Spleen (tissue), 11 donors: ENCODE data around the gene BANK1. TPM values are rescaled to one million over a fixed set of nuclear protein-coding genes. Genes with fewer than 3 reads are reported as not detected.

Source experiments
- DNase-seq: peaks from one replicate; pipeline ENCODE4 v3.0.0-alpha.2; 2020
- H3K27ac ChIP-seq, 8 donors: fragments of 200-600 bp; sonication (generic) in 7 of 8; 1 replicate in 4 of 8; 2 replicates in 4 of 8; pipeline versions ENCODE4 v1.5.0 to v1.8.0; 2016 to 2021; ENCODE audit warnings: inconsistent platforms in 4 of 8, mild to moderate bottlenecking in 4 of 8, moderate library complexity in 1 of 8
- H3K27me3 ChIP-seq, 7 donors: fragments of 200-600 bp; sonication (generic) in 6 of 7; replicated peaks in 1 of 7; 1 replicate in 4 of 7; 2 replicates in 3 of 7; pipeline versions ENCODE4 v1.5.0 to v1.8.0; 2016 to 2021; ENCODE audit warnings: inconsistent platforms in 3 of 7, mild to moderate bottlenecking in 1 of 7
- H3K36me3 ChIP-seq, 6 donors: fragments of 200-600 bp; sonication (generic) in 5 of 6; 1 replicate in 4 of 6; 2 replicates in 2 of 6; pipeline versions ENCODE4 v1.5.0 to v1.8.0; 2016 to 2021; ENCODE audit warnings: inconsistent platforms in 2 of 6
- H3K4me1 ChIP-seq, 6 donors: fragments of 200-600 bp; sonication (generic) in 5 of 6; 1 replicate in 3 of 6; 2 replicates in 3 of 6; pipeline versions ENCODE4 v1.5.0 to v1.8.0; 2016 to 2021; ENCODE audit warnings: inconsistent platforms in 3 of 6
- H3K4me3 ChIP-seq, 8 donors: fragments of 200-600 bp; sonication (generic) in 7 of 8; 1 replicate in 4 of 8; 2 replicates in 4 of 8; pipeline versions ENCODE4 v1.5.0 to v1.8.0; 2016 to 2021; ENCODE audit warnings: inconsistent platforms in 4 of 8, mild to moderate bottlenecking in 4 of 8, moderate library complexity in 2 of 8
- H3K9me3 ChIP-seq, 8 donors: fragments of 200-600 bp; sonication (generic) in 7 of 8; 1 replicate in 4 of 8; 2 replicates in 4 of 8; pipeline versions ENCODE4 v1.5.0 to v1.8.0; 2016 to 2021; ENCODE audit warnings: inconsistent platforms in 4 of 8
- CTCF ChIP-seq, 11 experiments: fragments of 200-600 bp in 7 of 11; fragments of 450-650 bp in 4 of 11; sonication (generic) in 4 of 11; IDR thresholded peaks in 8 of 11; conservative IDR thresholded peaks in 3 of 11; 1 replicate in 7 of 11; 2 replicates in 4 of 11; pipeline versions ENCODE4 v1.4.0 to v1.8.0; 2016 to 2021; ENCODE audit warnings: antibody characterized with exemption in 11 of 11, inconsistent platforms in 4 of 11, mild to moderate bottlenecking in 1 of 11
- POLR2A ChIP-seq, 3 donors: fragments of 450-650 bp; IDR thresholded peaks; one replicate each; pipeline ENCODE4 v1.5.1; 2017; ENCODE audit warnings: antibody characterized with exemption in 3 of 3, mild to moderate bottlenecking in 1 of 3
- POLR2AphosphoS5 ChIP-seq, 3 donors: sonication (generic); formaldehyde crosslinking; IDR thresholded peaks; one replicate each; pipeline ENCODE4 v1.5.1; 2017; ENCODE audit warnings: antibody characterized with exemption in 3 of 3
- WGBS, 5 donors: extraction: QIAGEN DNeasy Blood & Tissue Kit in 3 of 5; methylation state at CpG; one replicate each; pipeline versions ENCODE4 v1.1.5 to v1.1.7; 2013 to 2018; 5-methylcytosine and 5-hydroxymethylcytosine counted together
- intact Hi-C: fragments of 100-400 bp; cut with DNase I; formaldehyde crosslinking; loops from one replicate; pipeline ENCODE4 v1.15.0; 2023; ENCODE audit warnings: low total_unique reads
- polyA plus RNA-seq, 3 donors: library from polyadenylated mRNA; stranded (reverse); fragments of 200-250 nt; gene quantifications; one replicate each; pipeline ENCODE4 v1.2.1, GENCODE V29; 2013
- total RNA-seq, 7 donors: library from RNA; depleted of rRNA in 3 of 7; stranded (reverse); fragments of >200 nt in 3 of 7; fragmentation: NEBNext Ultra II Directional in 4 of 7; extraction: Animal tissue kit (Norgen Biotek cat#: 25700) in 4 of 7; gene quantifications; one replicate each; pipeline versions ENCODE4 v1.1.0 to v1.2.1, GENCODE V29; 2016 to 2021
- donor health status: healthy with polysubstance abuse.
- donor health status: DM: no; HTN: no; CAD: no; lungs with moderate emphysema.
- donor health status: DM: no; HTN: no; CAD: no.
- donor health status: Bipolar disorder and iron deficiency.
- donor health status: healthy.
- donor health status: DM: no; HTN: no; CAD: no.
- donor health status: DM: yes; HTN: yes; CAD: no.

Gene BANK1
- total and polyA plus RNA-seq, 10 donors = 105 to 208 (median 139) TPM

- intact Hi-C loops = no loop called here
- 73 to 82% (median 76%) methylated on average over 2 of the region's 2 CpGs for WGBS, 5 donors
- H3K36me3 ChIP-seq = peaks cover 0 to 52% (median 0%) of the 10 kb centered on the region in 6 donors
- DNase-seq = no peak
- no peaks in the 10 kb centered on the region for H3K27me3 ChIP-seq
- no peak overlapping the region for H3K4me3 ChIP-seq
- no peaks in the 10 kb centered on the region for H3K4me1 ChIP-seq
- peaks cover 0 to 13% (median 3%) of the 10 kb centered on the region in 8 donors for H3K9me3 ChIP-seq
- TF ChIP-seq POLR2AphosphoS5 (IDR thresholded peaks at IDR 0.05) = no peak
- no peak overlapping the region for H3K27ac ChIP-seq
These were observed 148.3 kb downstream of the BANK1 start for GRCh38 chr4:101938836-101939235.

- no peak for TF ChIP-seq POLR2A (IDR thresholded peaks at IDR 0.05)
- no peak for TF ChIP-seq CTCF (IDR thresholded peaks at IDR 0.05 in 8 of 11, conservative IDR thresholded peaks at IDR 0.05 in 3 of 11)
- no peak for TF ChIP-seq POLR2AphosphoS5 (IDR thresholded peaks at IDR 0.05)
- Histone ChIP-seq H3K4me3 (no peak overlapping the region), H3K9me3 (peaks cover 0 to 9% (median 3%) of the 10 kb centered on the region in 8 donors), H3K36me3 (peaks cover 0 to 28% (median 0%) of the 10 kb centered on the region in 6 donors), H3K27me3 (no peaks in the 10 kb centered on the region), H3K4me1 (no peaks in the 10 kb centered on the region), H3K27ac (no peak overlapping the region)
- DNase-seq = no peak
- intact Hi-C loops = no loop called here
- 57 to 92% (median 81%) methylated on average over 1 of the region's 1 CpG for WGBS, 5 donors
These were observed 151.4 kb downstream of the BANK1 start for GRCh38 chr4:101941816-101942358.

GRCh38 chr4:101942891-101943290 lies 152.4 kb downstream of the BANK1 start:
- H3K4me3 ChIP-seq = no peak overlapping the region
- intact Hi-C loops = no loop called here
- no peaks in the 10 kb centered on the region for H3K9me3 ChIP-seq
- no peaks in the 10 kb centered on the region for H3K27me3 ChIP-seq
- no peak overlapping the region for H3K27ac ChIP-seq
- no peaks in the 10 kb centered on the region for H3K4me1 ChIP-seq
- H3K36me3 ChIP-seq = peaks cover 0 to 20% (median 0%) of the 10 kb centered on the region in 6 donors
- TF ChIP-seq CTCF (IDR thresholded peaks at IDR 0.05 in 8 of 11, conservative IDR thresholded peaks at IDR 0.05 in 3 of 11) = no peak
- TF ChIP-seq POLR2AphosphoS5 (IDR thresholded peaks at IDR 0.05) = no peak
- no peak for TF ChIP-seq POLR2A (IDR thresholded peaks at IDR 0.05)
- DNase-seq = no peak

GRCh38 chr4:101944649-101945048 lies 154.1 kb downstream of the BANK1 start:
- Histone ChIP-seq H3K36me3 (peaks cover 0 to 24% (median 0%) of the 10 kb centered on the region in 6 donors), H3K4me1 (no peaks in the 10 kb centered on the region), H3K9me3 (no peaks in the 10 kb centered on the region), H3K27ac (no peak overlapping the region), H3K27me3 (no peaks in the 10 kb centered on the region), H3K4me3 (no peak overlapping the region)
- intact Hi-C loops = no loop called here
- 91 to 98% (median 95%) methylated on average over 1 of the region's 1 CpG for WGBS, 5 donors
- no peak for DNase-seq
- no peak for TF ChIP-seq POLR2A (IDR thresholded peaks at IDR 0.05)
- no peak for TF ChIP-seq CTCF (IDR thresholded peaks at IDR 0.05 in 8 of 11, conservative IDR thresholded peaks at IDR 0.05 in 3 of 11)
- TF ChIP-seq POLR2AphosphoS5 (IDR thresholded peaks at IDR 0.05) = no peak

GRCh38 chr4:101948055-101948454 lies 157.5 kb downstream of the BANK1 start:
- no peak for TF ChIP-seq POLR2A (IDR thresholded peaks at IDR 0.05)
- TF ChIP-seq CTCF (IDR thresholded peaks at IDR 0.05 in 8 of 11, conservative IDR thresholded peaks at IDR 0.05 in 3 of 11) = no peak
- no peak for TF ChIP-seq POLR2AphosphoS5 (IDR thresholded peaks at IDR 0.05)
- DNase-seq = no peak
- Histone ChIP-seq H3K27me3 (no peaks in the 10 kb centered on the region), H3K27ac (no peak overlapping the region), H3K36me3 (peaks cover 0 to 7% (median 0%) of the 10 kb centered on the region in 6 donors), H3K4me1 (no peaks in the 10 kb centered on the region), H3K9me3 (no peaks in the 10 kb centered on the region), H3K4me3 (no peak overlapping the region)
- intact Hi-C loops = no loop called here
